AG10803 (cell line): Measurements from ENCODE around the gene TNXB.
"Not testable (repeated sequence)": the region's sequence is repeated elsewhere in the genome, so short reads cannot be mapped to it uniquely, and the experiment has no call there.

Source experiments
- DNase-seq: peaks from one replicate; pipeline ENCODE4 v3.0.0; 2010; ENCODE audit warnings: low read depth
- H3K4me3 ChIP-seq: 2 replicates; pipeline ENCODE4 v1.5.1; 2011; ENCODE audit warnings: mild to moderate bottlenecking, low read length, control low read depth
- TF ChIP-seq, protein P1 (sequence below): conservative IDR thresholded peaks from 2 replicates; pipeline ENCODE4 v1.5.1; 2011; ENCODE audit warnings: mild to moderate bottlenecking, low read length, control low read depth, inconsistent platforms

TNXB gene

DNA sequence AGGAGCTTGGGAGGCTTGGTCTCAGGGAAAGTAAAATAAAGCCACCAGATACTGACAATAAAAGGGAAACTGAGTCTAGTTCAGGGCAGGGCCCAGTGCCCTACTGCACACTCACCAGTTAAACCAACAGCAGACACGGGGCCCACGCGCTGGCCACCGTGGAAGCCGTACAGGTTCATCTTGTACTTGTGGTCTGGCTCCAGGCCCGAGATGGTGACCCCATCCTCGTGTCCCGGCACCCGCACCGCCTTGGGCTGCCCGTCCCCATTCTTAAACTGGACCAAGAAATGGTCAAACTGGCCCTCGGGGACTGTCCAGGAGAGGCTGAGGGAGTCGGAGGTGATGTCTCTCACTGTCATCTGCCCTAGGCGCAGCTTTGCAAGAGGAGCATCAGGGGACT, 44.4 kb downstream of the TNXB start:
- no peak for DNase-seq

DNA sequence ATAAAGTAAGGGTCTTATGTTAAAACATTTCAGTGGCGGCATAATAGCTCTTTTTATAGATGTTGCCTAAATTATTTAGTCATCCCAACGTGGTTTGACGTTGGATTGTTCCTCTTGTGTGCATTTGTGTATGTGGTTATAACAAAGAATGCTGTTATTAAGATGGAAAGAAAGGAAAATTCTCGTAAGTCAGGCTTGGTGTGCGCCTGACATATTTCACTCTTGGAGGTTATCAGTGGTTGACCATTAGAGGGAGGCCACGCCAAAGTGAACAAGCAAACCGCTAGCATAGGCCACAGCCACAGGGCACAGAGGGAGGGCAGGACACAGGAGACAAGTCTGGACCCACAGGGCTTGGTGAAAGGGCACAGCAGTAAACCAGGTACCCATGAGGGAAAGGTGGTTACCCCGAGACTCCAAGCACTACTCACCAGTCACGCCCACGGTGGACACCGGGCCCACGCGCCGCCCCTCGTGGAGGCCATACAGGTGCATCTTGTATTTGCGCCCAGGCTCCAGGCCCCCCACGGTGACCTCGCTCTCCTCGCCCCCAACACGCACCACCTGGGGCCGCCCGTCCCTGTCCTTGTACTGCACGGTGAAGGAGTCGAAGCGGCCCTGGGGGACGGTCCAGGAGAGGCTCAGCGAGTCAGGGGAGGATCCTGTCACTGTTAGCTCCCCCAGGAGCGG, 48.0 kb downstream of the TNXB start:
- DNase-seq: no peak
- H3K4me3 ChIP-seq: no peak overlapping the region
- TF ChIP-seq, protein P1, sequence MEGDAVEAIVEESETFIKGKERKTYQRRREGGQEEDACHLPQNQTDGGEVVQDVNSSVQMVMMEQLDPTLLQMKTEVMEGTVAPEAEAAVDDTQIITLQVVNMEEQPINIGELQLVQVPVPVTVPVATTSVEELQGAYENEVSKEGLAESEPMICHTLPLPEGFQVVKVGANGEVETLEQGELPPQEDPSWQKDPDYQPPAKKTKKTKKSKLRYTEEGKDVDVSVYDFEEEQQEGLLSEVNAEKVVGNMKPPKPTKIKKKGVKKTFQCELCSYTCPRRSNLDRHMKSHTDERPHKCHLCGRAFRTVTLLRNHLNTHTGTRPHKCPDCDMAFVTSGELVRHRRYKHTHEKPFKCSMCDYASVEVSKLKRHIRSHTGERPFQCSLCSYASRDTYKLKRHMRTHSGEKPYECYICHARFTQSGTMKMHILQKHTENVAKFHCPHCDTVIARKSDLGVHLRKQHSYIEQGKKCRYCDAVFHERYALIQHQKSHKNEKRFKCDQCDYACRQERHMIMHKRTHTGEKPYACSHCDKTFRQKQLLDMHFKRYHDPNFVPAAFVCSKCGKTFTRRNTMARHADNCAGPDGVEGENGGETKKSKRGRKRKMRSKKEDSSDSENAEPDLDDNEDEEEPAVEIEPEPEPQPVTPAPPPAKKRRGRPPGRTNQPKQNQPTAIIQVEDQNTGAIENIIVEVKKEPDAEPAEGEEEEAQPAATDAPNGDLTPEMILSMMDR: peak; percentile 16; the same call in 1 of the 2 replicates

More for the DNA sequence above, 44.4 kb downstream of the TNXB start:
- no peak overlapping the region for H3K4me3 ChIP-seq
- TF ChIP-seq, protein P1: no peak

DNA sequence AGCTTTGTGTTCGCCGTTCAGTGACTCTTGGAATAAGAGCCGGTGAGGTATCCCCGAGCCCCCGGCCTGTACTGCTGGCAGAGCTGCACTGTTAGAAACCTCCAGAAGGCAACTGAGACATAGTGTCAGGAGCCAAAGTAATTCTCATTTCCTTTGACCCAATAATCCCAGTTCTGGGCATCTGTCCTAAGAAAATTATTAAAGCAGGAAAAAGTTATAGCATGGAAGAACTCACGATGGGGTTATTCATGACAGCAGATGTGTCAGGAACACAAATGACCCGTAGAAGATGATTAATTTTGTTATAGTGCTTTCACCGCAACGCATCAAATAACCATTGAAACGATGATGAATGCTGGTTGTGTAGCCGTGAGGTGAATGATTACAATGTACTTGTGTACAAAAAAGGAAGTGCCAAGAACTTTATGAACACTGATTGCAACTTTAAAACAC, 50.6 kb downstream of the TNXB start:
- TF ChIP-seq, protein P1: no peak
- H3K4me3 ChIP-seq: no peak overlapping the region
- no peak for DNase-seq

DNA sequence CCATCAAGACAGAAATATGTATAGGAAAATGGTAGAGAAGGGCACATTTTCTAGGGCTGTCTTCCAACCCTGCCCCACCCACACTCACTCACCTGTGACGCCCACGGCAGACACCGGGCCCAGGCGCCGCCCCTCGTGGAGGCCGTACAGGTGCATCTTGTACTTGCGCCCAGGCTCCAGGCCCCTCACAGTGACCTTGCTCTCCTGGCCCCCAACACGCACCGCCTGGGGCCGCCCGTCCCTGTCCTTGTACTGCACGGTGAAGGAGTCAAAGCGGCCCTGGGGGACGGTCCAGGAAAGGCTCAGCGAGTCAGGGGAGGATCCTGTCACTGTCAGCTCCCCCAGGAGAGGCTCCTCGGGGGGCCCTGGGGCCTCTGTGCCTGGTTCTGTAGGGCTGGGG, 51.2 kb downstream of the TNXB start:
- H3K4me3 ChIP-seq: no peak overlapping the region
- DNase-seq: no peak
- TF ChIP-seq, protein P1: no peak

DNA sequence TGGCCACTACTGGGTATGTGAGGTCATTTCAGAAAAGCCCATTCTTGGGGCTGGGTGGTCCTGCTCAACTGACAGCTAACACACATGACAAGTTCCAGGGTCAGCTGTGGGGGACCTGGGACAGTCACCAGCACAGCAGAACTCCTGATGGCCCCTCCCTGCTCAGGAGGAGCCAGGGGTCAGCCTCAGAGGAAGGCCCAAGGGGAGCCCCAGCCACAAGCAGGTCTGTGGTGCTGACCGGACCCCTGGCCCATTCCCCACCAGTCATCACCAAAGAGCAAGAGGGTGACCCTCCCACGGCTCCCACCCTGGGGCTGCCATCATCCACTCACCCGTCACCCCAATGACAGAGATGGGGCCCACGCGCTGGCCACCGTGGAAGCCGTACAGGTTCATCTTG, 52.9 kb downstream of the TNXB start:
- no peak overlapping the region for H3K4me3 ChIP-seq
- TF ChIP-seq, protein P1: no peak
- no peak for DNase-seq

DNA sequence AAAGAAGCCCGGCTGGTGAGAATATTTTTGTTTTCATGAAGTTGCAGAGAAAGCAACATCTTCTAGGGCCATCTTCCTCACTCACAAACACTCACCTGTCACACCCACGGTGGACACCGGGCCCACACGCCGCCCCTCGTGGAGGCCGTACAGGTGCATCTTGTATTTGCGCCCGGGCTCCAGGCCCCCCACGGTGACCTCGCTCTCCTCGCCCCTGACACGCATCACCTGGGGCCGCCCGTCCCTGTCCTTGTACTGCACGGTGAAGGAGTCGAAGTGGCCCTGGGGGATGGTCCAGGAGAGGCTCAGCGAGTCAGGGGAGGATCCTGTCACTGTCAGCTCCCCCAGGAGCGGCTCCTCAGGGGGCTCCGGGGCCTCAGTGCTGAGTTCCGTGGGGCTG, 53.4 kb downstream of the TNXB start:
- not testable (repeated sequence) for H3K4me3 ChIP-seq

GRCh38 chr6:32053314-32053713, 55.8 kb downstream of the TNXB start:
- not testable (repeated sequence) for H3K4me3 ChIP-seq, DNase-seq

More for the DNA sequence above, 53.4 kb downstream of the TNXB start:
- DNase-seq: not testable (repeated sequence)

- DNase-seq, H3K4me3 ChIP-seq: not testable (repeated sequence)
Observed at GRCh38 chr6:32052626-32053025, 56.5 kb downstream of the TNXB start.

GRCh38 chr6:32050562-32050961, 58.6 kb downstream of the TNXB start:
- no peak overlapping the region for H3K4me3 ChIP-seq
- DNase-seq: no peak
- TF ChIP-seq, protein P1: no peak

DNA sequence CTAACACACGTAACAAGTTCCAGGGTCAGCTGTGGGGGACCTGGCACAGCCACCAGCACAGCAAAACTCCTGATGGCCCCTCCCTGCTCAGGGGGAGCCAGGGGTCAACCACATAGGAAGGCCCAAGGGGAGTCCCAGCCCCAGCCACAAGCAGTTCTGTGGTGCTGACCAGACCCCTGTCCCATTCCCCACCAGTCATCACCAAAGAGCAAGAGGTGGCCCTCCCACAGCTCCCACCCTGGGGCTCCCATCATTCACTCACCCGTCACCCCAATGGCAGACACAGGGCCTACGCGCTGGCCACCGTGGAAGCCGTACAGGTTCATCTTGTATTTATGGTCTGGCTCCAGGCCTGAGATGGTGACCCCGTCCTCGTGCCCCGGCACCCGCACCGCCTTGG, 59.4 kb downstream of the TNXB start:
- not testable (repeated sequence) for H3K4me3 ChIP-seq, DNase-seq

- not testable (repeated sequence) for DNase-seq, H3K4me3 ChIP-seq
Observed at GRCh38 chr6:32049149-32049548, 60.0 kb downstream of the TNXB start.
